ENCODE measurements around the gene CHRNE. TPM values are rescaled to one million over a fixed set of nuclear protein-coding genes. Genes with fewer than 3 reads are reported as not detected.
A peak's percentile ranks its signal among the peaks of the same experiment; 100 is the strongest.

Gene CHRNE
- total and polyA plus RNA-seq, 2 of the 8 experiments (the other 6 are each of a cell fraction or from before 2014, with no cell fraction given) = 0.15 to 0.33 TPM

DNA sequence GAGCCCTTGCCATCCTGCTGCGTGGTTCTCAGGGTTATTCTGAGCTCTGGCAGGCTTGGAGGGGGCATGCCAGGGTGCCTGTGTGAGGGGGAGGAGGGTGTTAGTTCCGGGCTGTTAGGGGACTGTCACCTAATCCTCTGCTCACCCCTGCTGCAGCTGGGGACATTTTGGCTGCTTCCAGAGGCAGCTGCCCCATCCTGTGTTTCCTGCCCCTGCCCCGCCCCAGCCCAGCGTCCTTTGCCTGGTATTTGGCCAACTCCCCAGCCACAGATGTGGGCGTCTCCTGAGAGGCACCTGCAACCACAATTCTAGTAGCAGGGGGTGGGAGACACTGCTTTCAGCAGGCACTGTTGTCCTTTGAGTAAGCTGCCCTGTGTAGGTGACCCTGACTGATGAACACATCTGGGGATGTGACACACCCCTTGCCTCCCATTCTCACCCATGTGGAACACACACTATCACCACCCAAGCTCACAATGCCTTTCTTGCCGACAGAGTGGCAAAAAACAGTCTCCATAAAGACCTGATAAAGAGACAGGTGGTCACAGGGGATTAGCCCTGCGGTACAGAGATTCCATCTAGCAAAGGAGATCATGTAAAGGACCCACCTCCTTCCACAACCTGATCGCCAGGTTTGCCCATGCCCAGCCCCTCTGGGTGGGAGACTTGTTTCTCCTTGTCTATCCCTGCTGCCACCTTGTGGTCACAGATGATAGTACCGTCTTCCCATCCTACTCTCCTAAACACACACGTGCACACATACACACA is at the start of gene CHRNE (continued):
- TF ChIP-seq BCL11A (IDR thresholded peaks at IDR 0.05; ENCODE audit: low read depth in 2 of 2, low read length in 2 of 2) (no peak), CTCF (IDR thresholded peaks at IDR 0.05; ENCODE audit: control extremely low read depth in 1 of 3, insufficient read depth in 1 of 3, low read depth in 1 of 3, low read length in 3 of 3) (peak; percentile 71 to 89 (median 81)), RAD21 (IDR thresholded peaks at IDR 0.05 in 1 of 2, conservative IDR thresholded peaks at IDR 0.05 in 1 of 2; ENCODE audit: low read depth in 2 of 2, low read length in 2 of 2) (peak; percentile 64 to 75), BACH1 (IDR thresholded peaks at IDR 0.05; ENCODE audit: low read length) (no peak), MAX (IDR thresholded peaks at IDR 0.05) (peak; percentile 54; the same call in 1 of the 2 replicates), KDM4A (IDR thresholded peaks at IDR 0.05; ENCODE audit: low read depth, low read length, severe bottlenecking) (no peak), CREB1 (IDR thresholded peaks at IDR 0.05) (peak; percentile 51; the same call in 1 of the 2 replicates), YY1 (IDR thresholded peaks at IDR 0.05; ENCODE audit: low read depth, low read length) (0 out of 2 replicates have a peak, but pooled peaks have one; percentile 8)

Measured in H1 (cell line).